HEK293T (cell line): ENCODE measurements around the gene BEGAIN.

Experiments used
- BHLHE40 ChIP-seq: fragments of 450-650 bp; IDR thresholded peaks from 2 replicates; pipeline ENCODE4 v1.6.1; 2016; ENCODE audit warnings: mild to moderate bottlenecking, moderate library complexity, borderline replicate concordance
- SP1 ChIP-seq: fragments of 450-650 bp; IDR thresholded peaks from 2 replicates; pipeline ENCODE4 v1.6.1; 2017
- TARDBP ChIP-seq: fragments of 450-650 bp; IDR thresholded peaks from 2 replicates; pipeline ENCODE4 v1.6.1; 2016

DNA sequence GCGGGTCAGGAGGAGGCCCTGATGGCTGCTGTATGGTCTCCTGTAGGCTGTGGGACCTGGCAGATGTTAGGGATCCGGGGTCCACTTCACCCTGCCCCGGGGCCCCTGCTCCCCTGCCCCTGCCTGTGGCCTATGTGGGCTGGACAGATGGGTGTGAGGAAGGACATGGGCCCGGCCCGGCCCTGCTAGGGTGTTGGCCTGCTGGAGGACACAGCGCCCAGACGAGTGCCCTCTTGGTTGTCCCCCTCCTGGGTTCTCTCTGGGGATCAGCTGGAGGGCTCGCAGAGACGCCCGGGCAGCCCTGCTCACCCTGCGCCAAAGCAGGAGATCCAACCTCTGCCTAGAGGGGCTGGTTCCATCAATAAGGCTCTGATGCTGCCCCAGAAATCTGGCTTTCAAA, 36.2 kb downstream of the BEGAIN start:
- TF ChIP-seq TARDBP, result no peak
- TF ChIP-seq SP1, result no peak
- TF ChIP-seq BHLHE40, result no peak
